A549 (cell line): ENCODE results near the gene VIT.

ENCODE experiments used
- BHLHE40 ChIP-seq: IDR thresholded peaks from 2 replicates; pipeline ENCODE4 v1.6.1; 2012; ENCODE audit warnings: low read depth, low read length, inconsistent platforms
- CTCF ChIP-seq: fragments of >200 bp; sonication (Bioruptor Twin); formaldehyde crosslinking; IDR thresholded peaks from 3 replicates; pipeline ENCODE4 v1.5.1; 2016
- ESRRA ChIP-seq: fragments of 150-350 bp; IDR thresholded peaks from 2 replicates; pipeline ENCODE4 v1.6.1; 2014; ENCODE audit warnings: mild to moderate bottlenecking, low read length, borderline replicate concordance
- HMGXB4 ChIP-seq: fragments of 250-450 bp; sonication (Bioruptor Pico); IDR thresholded peaks from 2 replicates; pipeline ENCODE4 v1.5.0; 2021; ENCODE audit warnings: mild to moderate bottlenecking, moderate library complexity, borderline replicate concordance
- HOXA7 ChIP-seq: fragments of 250-450 bp; sonication (Bioruptor Pico); IDR thresholded peaks from 2 replicates; pipeline ENCODE4 v1.5.0; 2020; ENCODE audit warnings: mild to moderate bottlenecking, moderate library complexity
- JUN ChIP-seq, 2 experiments: fragments of >200 bp; sonication (Bioruptor Twin); formaldehyde crosslinking; IDR thresholded peaks; 2 replicates in 1 of 2; 3 replicates in 1 of 2; pipeline ENCODE4 v1.6.1; 2016 to 2017
- MYC ChIP-seq: IDR thresholded peaks from 2 replicates; pipeline ENCODE4 v1.6.1; 2012; ENCODE audit warnings: mild to moderate bottlenecking, inconsistent platforms, low read length, improper control_type of control experiment, borderline replicate concordance
- POLR2A ChIP-seq: IDR thresholded peaks from 2 replicates; pipeline ENCODE4 v1.6.1; 2012; ENCODE audit warnings: mild to moderate bottlenecking, low read length
- POLR2AphosphoS2 ChIP-seq: conservative IDR thresholded peaks from 2 replicates; pipeline ENCODE4 v1.6.1; 2012; ENCODE audit warnings: low read length, improper control_type of control experiment, inconsistent platforms
- RAD21 ChIP-seq, 2 experiments: fragments of >200 bp in 1 of 2; sonication (Bioruptor Twin) in 1 of 2; formaldehyde crosslinking in 1 of 2; IDR thresholded peaks in 1 of 2; conservative IDR thresholded peaks in 1 of 2; 2 replicates in 1 of 2; 3 replicates in 1 of 2; pipeline ENCODE4 v1.6.1; 2012 to 2018; ENCODE audit warnings: inconsistent platforms in 1 of 2
- RFX5 ChIP-seq: fragments of 450-650 bp; IDR thresholded peaks from 2 replicates; pipeline ENCODE4 v1.7.1; 2014; ENCODE audit warnings: antibody characterized with exemption, mild to moderate bottlenecking, moderate library complexity
- RNF2 ChIP-seq: fragments of 200-600 bp; sonication (generic); IDR thresholded peaks from 2 replicates; pipeline ENCODE4 v1.6.1; 2016; ENCODE audit warnings: low read depth, mild to moderate bottlenecking, antibody characterized with exemption, moderate library complexity, borderline replicate concordance
- SMC3 ChIP-seq: fragments of >200 bp; sonication (Bioruptor Twin); formaldehyde crosslinking; IDR thresholded peaks from 3 replicates; pipeline ENCODE4 v1.6.1; 2018; ENCODE audit warnings: inconsistent platforms
- SREBF2 ChIP-seq: fragments of 450-650 bp; IDR thresholded peaks from 2 replicates; pipeline ENCODE4 v1.6.1; 2014; ENCODE audit warnings: mild to moderate bottlenecking, moderate library complexity

- TF ChIP-seq CTCF: no peak
- no peak for TF ChIP-seq MYC
- TF ChIP-seq RAD21 (conservative IDR thresholded peaks at IDR 0.05 in 1 of 2, IDR thresholded peaks at IDR 0.05 in 1 of 2): no peak
- TF ChIP-seq POLR2A: no peak
- TF ChIP-seq RFX5: no peak
- TF ChIP-seq JUN (IDR thresholded peaks at IDR 0.05): no peak
- no peak for TF ChIP-seq HOXA7
- no peak for TF ChIP-seq BHLHE40
- TF ChIP-seq RNF2: no peak
- TF ChIP-seq POLR2AphosphoS2: no peak
- no peak for TF ChIP-seq SMC3
- no peak for TF ChIP-seq HMGXB4
- TF ChIP-seq SREBF2: no peak
- TF ChIP-seq ESRRA: no peak
Measured at GRCh38 chr2:36667931-36668330, 28.6 kb upstream of the VIT start.
